Effector CD4-positive, alpha-beta T cell (primary cell): ENCODE results near the gene OR52I1.

Experiments
- DNase-seq: peaks from one replicate; pipeline ENCODE4 v3.0.0-alpha.2; 2020

Gene OR52I1

DNA sequence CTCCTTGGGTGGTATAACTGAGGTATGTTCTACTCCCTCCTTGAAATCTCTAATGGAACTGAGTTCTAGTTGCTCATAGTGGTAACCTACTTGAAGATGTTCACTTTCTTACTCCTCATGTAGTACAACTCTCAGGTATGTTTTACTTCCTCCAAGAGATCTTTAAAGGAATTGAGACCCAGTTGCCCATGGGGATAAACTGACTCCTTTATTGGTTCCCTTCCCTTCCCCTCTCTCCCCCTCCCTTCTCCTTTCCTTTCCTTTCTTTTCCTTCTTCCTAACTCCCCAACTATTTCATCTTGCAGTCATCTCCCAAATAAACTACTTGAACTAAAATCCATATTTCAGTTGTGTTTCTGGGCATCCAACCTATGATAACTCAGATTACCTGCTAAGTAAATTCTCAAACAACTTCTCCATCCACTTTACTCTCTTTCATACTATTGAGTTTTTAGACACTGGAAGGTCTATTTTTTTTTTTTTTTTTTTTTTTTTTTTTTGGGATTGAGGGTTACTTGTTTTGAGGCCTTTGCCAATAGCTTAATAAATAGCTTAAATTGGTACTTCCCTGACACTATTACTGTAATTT, 22.1 kb downstream of the OR52I1 start:
- no peak for DNase-seq

DNA sequence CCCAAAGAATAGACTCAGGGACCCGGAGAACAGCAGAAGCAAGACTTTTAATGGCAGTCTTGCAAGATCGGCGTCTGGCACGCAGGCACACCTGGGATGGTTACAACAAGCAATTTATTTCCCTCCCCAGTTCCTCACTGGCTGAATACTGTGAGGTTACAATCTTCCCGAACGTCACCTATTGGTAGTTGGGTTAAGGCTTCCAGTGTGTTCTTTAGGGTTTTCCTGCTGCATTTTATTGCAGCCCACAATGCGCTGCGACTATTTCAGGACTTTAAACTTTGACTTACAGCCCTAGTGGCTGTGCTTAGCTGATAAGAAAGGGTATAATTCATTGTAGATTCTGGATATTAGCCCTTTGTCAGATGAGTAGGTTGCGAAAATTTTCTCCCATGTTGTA, 25.7 kb downstream of the OR52I1 start:
- DNase-seq: no peak

DNA sequence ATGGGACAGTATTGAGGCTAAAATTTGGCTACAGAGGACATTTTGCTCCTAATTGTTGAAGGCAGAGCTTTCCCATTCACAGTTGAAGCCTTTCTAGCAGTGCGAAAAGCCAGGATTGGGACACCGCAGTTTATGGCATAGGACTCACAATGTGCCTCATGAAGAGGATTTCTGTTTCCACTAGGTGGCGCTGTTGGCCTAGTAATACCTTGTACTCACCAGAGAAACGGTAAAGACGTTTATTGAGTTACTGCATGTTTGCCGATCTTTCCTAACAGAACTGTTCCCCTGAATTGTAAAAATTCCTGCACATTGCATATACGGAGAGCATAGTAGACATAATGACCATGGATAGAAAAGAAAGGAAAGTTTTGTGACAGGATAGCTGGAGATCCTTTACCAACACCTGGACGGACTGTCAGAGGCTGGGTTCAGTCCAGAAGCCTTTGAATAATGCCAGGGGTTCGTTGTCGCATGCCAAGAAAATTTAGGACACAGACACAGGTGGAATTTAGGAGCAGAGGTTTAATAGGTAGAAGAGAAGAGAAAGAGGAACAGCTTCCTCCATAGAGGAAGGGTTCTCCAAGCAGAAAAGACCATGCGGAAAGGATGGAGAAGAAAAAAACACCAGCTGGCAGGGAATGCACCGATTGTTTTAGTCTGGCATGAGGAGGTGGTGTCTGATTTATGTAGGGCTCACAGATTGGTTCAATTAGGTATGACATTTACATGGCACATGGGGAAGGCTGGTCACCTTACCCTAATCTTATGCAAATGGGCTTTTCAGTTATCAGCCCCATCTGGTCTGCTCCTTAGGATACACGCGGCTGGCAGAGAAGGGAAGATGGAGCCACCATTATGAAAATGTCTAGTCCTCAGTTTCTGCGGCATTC, 32.6 kb downstream of the OR52I1 start:
- DNase-seq: peak; percentile 33

DNA sequence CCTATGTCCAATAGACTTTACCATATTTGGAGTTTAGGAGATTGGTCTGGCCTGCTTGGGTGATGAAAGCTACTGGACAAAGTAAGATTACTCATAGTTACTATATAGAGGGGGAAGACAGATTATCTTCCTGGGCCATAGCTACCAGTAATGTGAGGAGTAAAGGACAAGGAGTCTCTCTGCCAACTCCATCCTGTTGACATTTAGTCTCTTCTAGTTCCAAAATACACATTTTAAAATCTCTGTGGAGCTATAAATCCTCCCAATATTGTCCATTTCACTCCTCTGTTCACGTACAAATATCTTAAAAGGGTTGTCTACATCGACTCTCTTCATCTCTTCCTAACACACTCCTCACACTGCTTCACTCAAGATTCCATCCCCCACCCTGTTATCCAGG, 42.3 kb downstream of the OR52I1 start:
- no peak for DNase-seq

DNA sequence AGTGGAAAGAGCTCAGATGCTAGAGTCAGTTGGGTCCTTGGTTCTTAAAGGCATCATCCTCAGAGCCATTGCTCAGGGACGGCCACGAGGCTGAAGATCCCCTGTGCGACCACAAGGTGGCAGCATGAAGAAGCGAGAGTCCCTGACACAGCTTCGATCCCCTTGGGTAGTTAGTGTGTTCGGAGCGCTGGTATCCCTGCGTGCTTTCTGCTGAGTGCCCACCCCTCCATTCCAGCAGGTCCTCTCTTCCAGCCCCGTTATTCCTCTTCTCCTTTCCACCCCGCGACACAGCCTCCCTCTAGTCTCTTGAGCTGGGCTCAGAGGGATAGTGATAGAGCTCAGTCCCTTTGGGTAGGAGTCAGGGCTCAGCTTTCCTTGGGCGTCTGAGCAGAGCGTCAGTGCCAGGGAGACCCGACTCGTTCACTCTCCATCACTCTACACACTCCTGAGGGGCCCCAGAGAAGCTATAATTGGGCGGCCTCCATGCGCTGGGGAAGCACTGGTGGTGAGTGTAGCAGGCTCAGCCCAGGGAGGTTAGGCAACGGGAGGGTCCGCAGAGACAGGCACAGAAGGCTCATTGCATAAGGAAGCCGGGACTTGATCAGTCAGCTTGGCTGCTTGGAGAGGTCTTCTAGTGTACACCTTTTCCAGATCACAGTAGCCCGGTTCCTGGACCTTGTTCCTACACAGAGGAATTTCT, 43.3 kb downstream of the OR52I1 start, which contains the start of gene OR51D1:
Gene OR51D1 (plus strand): TSS at position 516 of the 700 bp plus-strand sequence. CDS start 2,314 bp downstream, outside the sequence.
- peak; percentile 60 for DNase-seq

DNA sequence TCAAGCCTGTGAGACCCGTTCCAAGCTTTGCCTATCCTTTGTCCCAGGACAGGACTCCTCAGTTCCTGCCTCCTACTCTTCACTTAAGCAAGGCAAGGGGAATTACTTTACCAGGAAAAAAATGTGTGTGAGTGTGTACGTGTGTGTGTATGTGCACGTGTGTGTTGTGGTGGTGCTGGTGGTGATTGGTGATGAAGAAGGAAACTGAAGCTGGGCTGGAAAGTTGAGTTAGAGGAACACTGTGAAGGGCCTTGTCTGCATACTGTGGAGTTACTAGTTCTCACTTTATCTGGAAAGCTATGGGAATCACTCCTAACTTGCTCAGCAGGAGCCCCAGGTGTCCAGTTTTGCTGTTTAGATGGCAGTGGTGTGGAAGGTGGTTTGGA, 43.8 kb downstream of the OR52I1 start:
- no peak for DNase-seq

DNA sequence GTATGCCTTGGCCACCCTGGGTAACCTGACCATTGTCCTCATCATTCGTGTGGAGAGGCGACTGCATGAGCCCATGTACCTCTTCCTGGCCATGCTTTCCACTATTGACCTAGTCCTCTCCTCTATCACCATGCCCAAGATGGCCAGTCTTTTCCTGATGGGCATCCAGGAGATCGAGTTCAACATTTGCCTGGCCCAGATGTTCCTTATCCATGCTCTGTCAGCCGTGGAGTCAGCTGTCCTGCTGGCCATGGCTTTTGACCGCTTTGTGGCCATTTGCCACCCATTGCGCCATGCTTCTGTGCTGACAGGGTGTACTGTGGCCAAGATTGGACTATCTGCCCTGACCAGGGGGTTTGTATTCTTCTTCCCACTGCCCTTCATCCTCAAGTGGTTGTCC, 46.1 kb downstream of the OR52I1 start:
- no peak for DNase-seq

DNA sequence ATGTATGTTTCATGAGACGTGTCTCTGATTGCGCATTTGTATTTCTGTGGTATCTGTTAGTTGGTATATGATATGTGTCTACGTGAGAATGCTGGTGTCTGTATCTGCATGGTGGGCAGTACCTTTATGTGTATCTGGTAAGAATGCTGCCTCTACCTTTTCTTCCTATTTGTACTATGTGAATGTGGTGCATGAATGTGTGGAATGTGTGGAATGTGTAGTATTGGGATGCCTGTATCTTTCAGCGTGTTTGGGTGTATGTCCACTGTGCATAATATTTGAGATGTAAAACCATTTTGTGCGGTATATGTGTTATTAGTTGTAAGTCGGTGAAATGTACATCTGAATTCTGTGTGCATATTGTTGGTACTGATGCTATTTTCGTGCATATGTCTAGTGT, 47.7 kb downstream of the OR52I1 start:
- DNase-seq: no peak

DNA sequence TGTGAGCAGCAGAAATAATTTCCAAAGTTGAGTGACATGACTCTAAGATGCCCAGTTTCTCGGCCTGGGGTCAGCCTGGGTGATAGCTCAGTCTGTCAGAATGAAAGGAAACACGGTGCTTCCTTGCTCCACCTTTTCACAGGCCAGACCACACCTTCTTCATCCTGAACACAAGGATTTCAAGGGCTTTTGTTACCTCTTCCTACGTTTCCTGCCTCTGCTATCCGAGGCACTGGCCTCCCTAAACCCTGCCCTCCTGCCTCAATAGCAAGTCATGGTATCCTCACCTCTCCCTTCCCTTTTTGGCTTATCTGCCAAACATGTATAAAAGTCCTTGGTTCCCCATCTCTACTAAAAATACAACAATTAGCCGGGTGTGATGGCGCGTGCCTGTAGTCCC, 48.2 kb downstream of the OR52I1 start:
- DNase-seq: no peak

DNA sequence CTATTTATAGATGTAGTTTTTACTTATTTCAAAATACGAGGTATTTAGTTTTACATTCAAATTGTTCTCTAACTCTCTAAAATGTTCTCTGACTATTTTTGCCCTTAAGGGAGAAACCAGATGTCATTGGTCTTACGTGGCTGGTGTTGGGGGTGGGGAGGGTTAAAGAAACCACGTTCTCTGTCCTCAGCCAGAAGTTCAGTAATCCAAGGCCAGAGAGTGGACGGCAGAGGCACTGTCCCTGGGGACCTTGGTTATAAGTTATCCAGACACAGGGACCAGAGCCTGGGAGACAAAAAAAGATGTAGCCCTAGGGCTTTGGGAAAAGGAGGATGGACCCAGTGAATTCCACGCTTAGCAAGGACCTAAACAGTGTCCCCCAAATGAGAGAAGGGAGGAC, 49.2 kb downstream of the OR52I1 start:
- DNase-seq: no peak

DNA sequence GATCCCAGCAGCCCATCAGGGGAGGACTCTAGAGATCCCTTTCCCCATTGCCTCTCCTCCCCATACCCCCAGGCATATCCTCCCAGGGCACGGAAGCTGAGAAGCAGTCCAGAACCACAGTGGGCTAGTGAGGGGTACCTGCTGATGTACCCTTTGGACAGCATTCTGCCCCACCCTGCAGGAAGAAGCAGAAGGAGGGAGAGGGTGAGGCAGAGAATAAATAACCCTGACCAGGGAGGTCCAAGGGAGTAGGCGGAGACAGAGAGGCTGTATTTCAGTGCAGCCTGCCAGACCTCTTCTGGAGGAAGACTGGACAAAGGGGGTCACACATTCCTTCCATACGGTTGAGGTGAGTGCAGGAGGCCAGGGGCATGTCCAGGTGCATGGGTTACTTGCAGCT, 49.8 kb downstream of the OR52I1 start, which contains the start of gene OR51E1:
Gene OR51E1 (plus strand): TSS at position 301 of the 400 bp plus-strand sequence. CDS start 8,545 bp downstream, outside the sequence.
- no peak for DNase-seq

DNA sequence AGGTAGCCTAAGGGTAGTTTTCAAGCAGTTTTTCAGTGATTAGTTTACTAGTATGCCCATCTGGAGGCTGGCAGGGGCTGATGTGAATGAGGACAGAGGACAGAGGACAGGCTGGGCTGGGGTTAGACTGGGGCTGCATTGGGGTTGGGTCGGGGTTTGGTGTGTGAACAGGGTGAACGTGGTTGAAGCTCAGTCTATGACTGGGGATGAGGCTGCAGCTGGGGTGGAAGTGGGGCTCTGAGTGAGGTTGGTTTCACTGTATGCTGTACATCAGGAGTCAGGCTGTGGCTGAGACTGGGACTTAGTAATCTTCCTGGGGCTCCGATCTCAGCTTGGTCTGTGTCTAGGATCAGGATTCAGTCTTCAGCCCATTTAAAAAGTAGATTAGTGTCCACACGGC, 50.4 kb downstream of the OR52I1 start:
- DNase-seq: no peak
